Measurements from ENCODE around the gene CCL13.

DNA sequence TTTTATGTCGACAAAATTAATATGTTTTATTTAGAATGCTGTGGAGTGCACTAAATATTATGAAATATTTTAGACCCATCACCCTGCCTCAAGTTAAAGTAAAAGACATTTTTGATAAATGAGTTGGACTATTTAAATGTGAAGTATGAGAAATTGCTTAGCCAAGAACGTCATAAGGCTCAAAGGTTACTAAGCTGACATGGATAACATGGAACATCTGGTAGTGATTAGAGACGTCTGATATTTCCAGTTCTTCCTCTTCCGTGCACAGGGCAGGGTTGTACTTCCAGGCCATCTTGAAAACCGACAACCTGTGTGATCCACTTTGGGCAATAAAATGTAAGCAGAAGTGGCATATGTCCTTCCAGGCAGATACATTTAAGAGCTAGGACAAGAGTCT, 44.2 kb upstream of the CCL13 start:
- TF ChIP-seq, protein P1, sequence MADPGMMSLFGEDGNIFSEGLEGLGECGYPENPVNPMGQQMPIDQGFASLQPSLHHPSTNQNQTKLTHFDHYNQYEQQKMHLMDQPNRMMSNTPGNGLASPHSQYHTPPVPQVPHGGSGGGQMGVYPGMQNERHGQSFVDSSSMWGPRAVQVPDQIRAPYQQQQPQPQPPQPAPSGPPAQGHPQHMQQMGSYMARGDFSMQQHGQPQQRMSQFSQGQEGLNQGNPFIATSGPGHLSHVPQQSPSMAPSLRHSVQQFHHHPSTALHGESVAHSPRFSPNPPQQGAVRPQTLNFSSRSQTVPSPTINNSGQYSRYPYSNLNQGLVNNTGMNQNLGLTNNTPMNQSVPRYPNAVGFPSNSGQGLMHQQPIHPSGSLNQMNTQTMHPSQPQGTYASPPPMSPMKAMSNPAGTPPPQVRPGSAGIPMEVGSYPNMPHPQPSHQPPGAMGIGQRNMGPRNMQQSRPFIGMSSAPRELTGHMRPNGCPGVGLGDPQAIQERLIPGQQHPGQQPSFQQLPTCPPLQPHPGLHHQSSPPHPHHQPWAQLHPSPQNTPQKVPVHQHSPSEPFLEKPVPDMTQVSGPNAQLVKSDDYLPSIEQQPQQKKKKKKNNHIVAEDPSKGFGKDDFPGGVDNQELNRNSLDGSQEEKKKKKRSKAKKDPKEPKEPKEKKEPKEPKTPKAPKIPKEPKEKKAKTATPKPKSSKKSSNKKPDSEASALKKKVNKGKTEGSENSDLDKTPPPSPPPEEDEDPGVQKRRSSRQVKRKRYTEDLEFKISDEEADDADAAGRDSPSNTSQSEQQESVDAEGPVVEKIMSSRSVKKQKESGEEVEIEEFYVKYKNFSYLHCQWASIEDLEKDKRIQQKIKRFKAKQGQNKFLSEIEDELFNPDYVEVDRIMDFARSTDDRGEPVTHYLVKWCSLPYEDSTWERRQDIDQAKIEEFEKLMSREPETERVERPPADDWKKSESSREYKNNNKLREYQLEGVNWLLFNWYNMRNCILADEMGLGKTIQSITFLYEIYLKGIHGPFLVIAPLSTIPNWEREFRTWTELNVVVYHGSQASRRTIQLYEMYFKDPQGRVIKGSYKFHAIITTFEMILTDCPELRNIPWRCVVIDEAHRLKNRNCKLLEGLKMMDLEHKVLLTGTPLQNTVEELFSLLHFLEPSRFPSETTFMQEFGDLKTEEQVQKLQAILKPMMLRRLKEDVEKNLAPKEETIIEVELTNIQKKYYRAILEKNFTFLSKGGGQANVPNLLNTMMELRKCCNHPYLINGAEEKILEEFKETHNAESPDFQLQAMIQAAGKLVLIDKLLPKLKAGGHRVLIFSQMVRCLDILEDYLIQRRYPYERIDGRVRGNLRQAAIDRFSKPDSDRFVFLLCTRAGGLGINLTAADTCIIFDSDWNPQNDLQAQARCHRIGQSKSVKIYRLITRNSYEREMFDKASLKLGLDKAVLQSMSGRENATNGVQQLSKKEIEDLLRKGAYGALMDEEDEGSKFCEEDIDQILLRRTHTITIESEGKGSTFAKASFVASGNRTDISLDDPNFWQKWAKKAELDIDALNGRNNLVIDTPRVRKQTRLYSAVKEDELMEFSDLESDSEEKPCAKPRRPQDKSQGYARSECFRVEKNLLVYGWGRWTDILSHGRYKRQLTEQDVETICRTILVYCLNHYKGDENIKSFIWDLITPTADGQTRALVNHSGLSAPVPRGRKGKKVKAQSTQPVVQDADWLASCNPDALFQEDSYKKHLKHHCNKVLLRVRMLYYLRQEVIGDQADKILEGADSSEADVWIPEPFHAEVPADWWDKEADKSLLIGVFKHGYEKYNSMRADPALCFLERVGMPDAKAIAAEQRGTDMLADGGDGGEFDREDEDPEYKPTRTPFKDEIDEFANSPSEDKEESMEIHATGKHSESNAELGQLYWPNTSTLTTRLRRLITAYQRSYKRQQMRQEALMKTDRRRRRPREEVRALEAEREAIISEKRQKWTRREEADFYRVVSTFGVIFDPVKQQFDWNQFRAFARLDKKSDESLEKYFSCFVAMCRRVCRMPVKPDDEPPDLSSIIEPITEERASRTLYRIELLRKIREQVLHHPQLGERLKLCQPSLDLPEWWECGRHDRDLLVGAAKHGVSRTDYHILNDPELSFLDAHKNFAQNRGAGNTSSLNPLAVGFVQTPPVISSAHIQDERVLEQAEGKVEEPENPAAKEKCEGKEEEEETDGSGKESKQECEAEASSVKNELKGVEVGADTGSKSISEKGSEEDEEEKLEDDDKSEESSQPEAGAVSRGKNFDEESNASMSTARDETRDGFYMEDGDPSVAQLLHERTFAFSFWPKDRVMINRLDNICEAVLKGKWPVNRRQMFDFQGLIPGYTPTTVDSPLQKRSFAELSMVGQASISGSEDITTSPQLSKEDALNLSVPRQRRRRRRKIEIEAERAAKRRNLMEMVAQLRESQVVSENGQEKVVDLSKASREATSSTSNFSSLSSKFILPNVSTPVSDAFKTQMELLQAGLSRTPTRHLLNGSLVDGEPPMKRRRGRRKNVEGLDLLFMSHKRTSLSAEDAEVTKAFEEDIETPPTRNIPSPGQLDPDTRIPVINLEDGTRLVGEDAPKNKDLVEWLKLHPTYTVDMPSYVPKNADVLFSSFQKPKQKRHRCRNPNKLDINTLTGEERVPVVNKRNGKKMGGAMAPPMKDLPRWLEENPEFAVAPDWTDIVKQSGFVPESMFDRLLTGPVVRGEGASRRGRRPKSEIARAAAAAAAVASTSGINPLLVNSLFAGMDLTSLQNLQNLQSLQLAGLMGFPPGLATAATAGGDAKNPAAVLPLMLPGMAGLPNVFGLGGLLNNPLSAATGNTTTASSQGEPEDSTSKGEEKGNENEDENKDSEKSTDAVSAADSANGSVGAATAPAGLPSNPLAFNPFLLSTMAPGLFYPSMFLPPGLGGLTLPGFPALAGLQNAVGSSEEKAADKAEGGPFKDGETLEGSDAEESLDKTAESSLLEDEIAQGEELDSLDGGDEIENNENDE (IDR thresholded peaks at IDR 0.05; ENCODE audit: insufficient replicate concordance, low read length), result no peak
- TF ChIP-seq, protein P2, sequence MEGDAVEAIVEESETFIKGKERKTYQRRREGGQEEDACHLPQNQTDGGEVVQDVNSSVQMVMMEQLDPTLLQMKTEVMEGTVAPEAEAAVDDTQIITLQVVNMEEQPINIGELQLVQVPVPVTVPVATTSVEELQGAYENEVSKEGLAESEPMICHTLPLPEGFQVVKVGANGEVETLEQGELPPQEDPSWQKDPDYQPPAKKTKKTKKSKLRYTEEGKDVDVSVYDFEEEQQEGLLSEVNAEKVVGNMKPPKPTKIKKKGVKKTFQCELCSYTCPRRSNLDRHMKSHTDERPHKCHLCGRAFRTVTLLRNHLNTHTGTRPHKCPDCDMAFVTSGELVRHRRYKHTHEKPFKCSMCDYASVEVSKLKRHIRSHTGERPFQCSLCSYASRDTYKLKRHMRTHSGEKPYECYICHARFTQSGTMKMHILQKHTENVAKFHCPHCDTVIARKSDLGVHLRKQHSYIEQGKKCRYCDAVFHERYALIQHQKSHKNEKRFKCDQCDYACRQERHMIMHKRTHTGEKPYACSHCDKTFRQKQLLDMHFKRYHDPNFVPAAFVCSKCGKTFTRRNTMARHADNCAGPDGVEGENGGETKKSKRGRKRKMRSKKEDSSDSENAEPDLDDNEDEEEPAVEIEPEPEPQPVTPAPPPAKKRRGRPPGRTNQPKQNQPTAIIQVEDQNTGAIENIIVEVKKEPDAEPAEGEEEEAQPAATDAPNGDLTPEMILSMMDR (IDR thresholded peaks at IDR 0.05; ENCODE audit: control extremely low read depth in 1 of 3, insufficient read depth in 1 of 3, low read depth in 1 of 3, low read length in 3 of 3), result no peak
- no peak for TF ChIP-seq CHD1 (IDR thresholded peaks at IDR 0.05; ENCODE audit: low read depth, low read length)
- TF ChIP-seq POLR2A (IDR thresholded peaks at IDR 0.05; ENCODE audit: control extremely low read depth in 1 of 2, low read depth in 2 of 2, low read length in 2 of 2), result no peak
- TF ChIP-seq PHF8 (conservative IDR thresholded peaks at IDR 0.05; ENCODE audit: low read depth, low read length), result no peak
- no peak for TF ChIP-seq POLR2AphosphoS5 (IDR thresholded peaks at IDR 0.05; ENCODE audit: low read depth, low read length)
- TF ChIP-seq BRCA1 (IDR thresholded peaks at IDR 0.05; ENCODE audit: low read depth, low read length), result no peak
- TF ChIP-seq CREB1 (IDR thresholded peaks at IDR 0.05), result no peak
